ENCODE measurements around the gene MYO9A. TPM values are rescaled to one million over a fixed set of nuclear protein-coding genes. Genes with fewer than 3 reads are reported as not detected.

MYO9A gene
- polyA plus RNA-seq, 3 donors = 3.9 to 6.6 (median 5.0) TPM

- H3K27ac ChIP-seq (ENCODE audit: low read depth in 1 of 2, low read length in 2 of 2) = no peak overlapping the region
- H3K27me3 ChIP-seq (ENCODE audit: control insufficient read depth in 2 of 2, insufficient read depth in 2 of 2, low read length in 2 of 2) = no peaks in the 10 kb centered on the region
- Mint-ChIP-seq H3K27ac (no peak overlapping the region), H3K9me3 (peaks cover 0 to 6% (median 3%) of the 10 kb centered on the region in 7 donors), H3K4me1 (no peaks in the 10 kb centered on the region), H3K4me3 (no peak overlapping the region), H3K36me3 (no peaks in the 10 kb centered on the region), H3K27me3 (ENCODE audit: low read depth in 3 of 3) (peaks cover 6 to 8% (median 7%) of the 10 kb centered on the region in 3 donors)
- H3K4me3 ChIP-seq (replicated peaks in 1 of 3; ENCODE audit: low read depth in 2 of 3, low read length in 3 of 3) = no peak overlapping the region
- H3K36me3 ChIP-seq (replicated peaks in 1 of 2; ENCODE audit: control insufficient read depth in 1 of 2, insufficient read depth in 2 of 2, low read length in 2 of 2) = no peaks in the 10 kb centered on the region
- no peak for DNase-seq
- H3K4me2 ChIP-seq (replicated peaks; ENCODE audit: extremely low read depth, low read length, poor library complexity, severe bottlenecking) = no peak overlapping the region
- intact Hi-C loops (cut with micrococcal nuclease) = no loop called here
- H3K9me3 ChIP-seq (replicated peaks in 1 of 2; ENCODE audit: control insufficient read depth in 1 of 2, insufficient read depth in 1 of 2, low read length in 2 of 2) = no peaks in the 10 kb centered on the region
- no peaks in the 10 kb centered on the region for H3K79me2 ChIP-seq (ENCODE audit: insufficient read depth, low read length)
- no peak overlapping the region for H3K9ac ChIP-seq (ENCODE audit: insufficient read depth, low read length, poor library complexity, severe bottlenecking)
- H2AFZ ChIP-seq (ENCODE audit: insufficient read depth, low read depth, low read length, poor library complexity, severe bottlenecking) = no peak overlapping the region
- TF ChIP-seq CTCF (IDR thresholded peaks at IDR 0.05) = no peak
- no peaks in the 10 kb centered on the region for H4K20me1 ChIP-seq (ENCODE audit: insufficient read depth, low read length)
- H3K4me1 ChIP-seq (ENCODE audit: control insufficient read depth in 1 of 2, insufficient read depth in 2 of 2, low read length in 2 of 2) = no peaks in the 10 kb centered on the region
- WGBS (ENCODE audit: insufficient coverage) = 82% methylated on average over 5 of the region's 6 CpGs
Observed at GRCh38 chr15:71798641-71799040, 319.3 kb downstream of the MYO9A start.

GRCh38 chr15:71792521-71792920 is 325.4 kb downstream of the MYO9A start:
- no peak overlapping the region for H3K4me3 Mint-ChIP-seq
- H3K27ac Mint-ChIP-seq = no peak overlapping the region
- Histone ChIP-seq H3K36me3 (replicated peaks in 1 of 2; ENCODE audit: control insufficient read depth in 1 of 2, insufficient read depth in 2 of 2, low read length in 2 of 2) (no peaks in the 10 kb centered on the region), H2AFZ (ENCODE audit: insufficient read depth, low read depth, low read length, poor library complexity, severe bottlenecking) (no peak overlapping the region), H3K4me1 (ENCODE audit: control insufficient read depth in 1 of 2, insufficient read depth in 2 of 2, low read length in 2 of 2) (no peaks in the 10 kb centered on the region), H3K9ac (ENCODE audit: insufficient read depth, low read length, poor library complexity, severe bottlenecking) (no peak overlapping the region), H3K4me2 (replicated peaks; ENCODE audit: extremely low read depth, low read length, poor library complexity, severe bottlenecking) (no peak overlapping the region), H3K9me3 (replicated peaks in 1 of 2; ENCODE audit: control insufficient read depth in 1 of 2, insufficient read depth in 1 of 2, low read length in 2 of 2) (no peaks in the 10 kb centered on the region), H3K27ac (ENCODE audit: low read depth in 1 of 2, low read length in 2 of 2) (no peak overlapping the region), H3K4me3 (replicated peaks in 1 of 3; ENCODE audit: low read depth in 2 of 3, low read length in 3 of 3) (no peak overlapping the region), H4K20me1 (ENCODE audit: insufficient read depth, low read length) (no peaks in the 10 kb centered on the region), H3K79me2 (ENCODE audit: insufficient read depth, low read length) (no peaks in the 10 kb centered on the region), H3K27me3 (ENCODE audit: control insufficient read depth in 2 of 2, insufficient read depth in 2 of 2, low read length in 2 of 2) (no peaks in the 10 kb centered on the region)
- peaks cover 0 to 6% (median 4%) of the 10 kb centered on the region in 3 donors for H3K27me3 Mint-ChIP-seq (ENCODE audit: low read depth in 3 of 3)
- no peaks in the 10 kb centered on the region for H3K36me3 Mint-ChIP-seq
- no peaks in the 10 kb centered on the region for H3K4me1 Mint-ChIP-seq
- WGBS (ENCODE audit: insufficient coverage) = no CpG with 5 or more reads among the region's 2 CpGs
- H3K9me3 Mint-ChIP-seq = peaks cover 0 to 4% (median 0%) of the 10 kb centered on the region in 7 donors
- intact Hi-C loops (cut with micrococcal nuclease) = no loop called here
- no peak for DNase-seq
- TF ChIP-seq CTCF (IDR thresholded peaks at IDR 0.05) = no peak
